Measurements from ENCODE around the gene HEXD. TPM values are rescaled to one million over a fixed set of nuclear protein-coding genes. Genes with fewer than 3 reads are reported as not detected.

Gene HEXD
- total and polyA plus RNA-seq, 2 donors (not counting 3 experiments of a cell fraction or from before 2014, with no cell fraction given), result 12.9 to 18.6 TPM

GRCh38 chr17:82389379-82389778 lies 28.8 kb upstream of the HEXD start:
- Histone ChIP-seq H3K79me2 (ENCODE audit: control insufficient read depth, insufficient read depth, low read length) (no peaks in the 10 kb centered on the region), H3K4me2 (ENCODE audit: insufficient read depth, low read length) (no peak overlapping the region), H2AFZ (ENCODE audit: low read depth, low read length) (no peak overlapping the region), H3K36me3 (ENCODE audit: control insufficient read depth in 2 of 2, extremely low read depth in 1 of 2, insufficient read depth in 2 of 2, low read length in 2 of 2) (no peaks in the 10 kb centered on the region), H3K4me3 (replicated peaks in 1 of 3; ENCODE audit: insufficient read depth in 1 of 3, low read depth in 1 of 3, low read length in 3 of 3) (no peak overlapping the region), H3K9me1 (replicated peaks; ENCODE audit: control insufficient read depth, extremely low read depth, insufficient read depth, low read length) (no peaks in the 10 kb centered on the region), H4K20me1 (replicated peaks; ENCODE audit: control insufficient read depth, extremely low read depth, insufficient read depth, low read length) (no peaks in the 10 kb centered on the region), H3K27ac (ENCODE audit: insufficient read depth, low read depth, low read length) (no peak overlapping the region), H3K9ac (replicated peaks; ENCODE audit: extremely low read depth, insufficient read depth, low read length) (no peak overlapping the region), H3K4me1 (ENCODE audit: control insufficient read depth, extremely low read depth, insufficient read depth, low read length) (no peaks in the 10 kb centered on the region), H3K27me3 (ENCODE audit: control insufficient read depth in 2 of 2, insufficient read depth in 2 of 2, low read length in 2 of 2) (no peaks in the 10 kb centered on the region), H3K9me3 (replicated peaks; ENCODE audit: control insufficient read depth, insufficient read depth, low read length) (no peaks in the 10 kb centered on the region)
- intact Hi-C loops (cut with micrococcal nuclease) (no loop called here), dilution Hi-C loops (cut with MboI; ENCODE audit: extremely low pct_ligation_motif_present, low sequenced_read_pairs) (no loop called here)
- POLR2A ChIA-PET, result no interaction called here
- no peak for DNase-seq (ENCODE audit: low read depth, low spot score)
- TF ChIP-seq JUN (IDR thresholded peaks at IDR 0.05; ENCODE audit: borderline replicate concordance, insufficient read depth, insufficient read length, low read depth) (no peak), MAX (IDR thresholded peaks at IDR 0.05; ENCODE audit: insufficient read depth, insufficient read length) (no peak), EZH2 (IDR thresholded peaks at IDR 0.05; ENCODE audit: borderline replicate concordance, low read depth, low read length, severe bottlenecking) (no peak), POLR2A (IDR thresholded peaks at IDR 0.05; ENCODE audit: low read depth, low read length) (no peak), CTCF (IDR thresholded peaks at IDR 0.05; ENCODE audit: extremely low read depth in 1 of 2, insufficient read depth in 1 of 2, low read depth in 1 of 2, low read length in 2 of 2) (no peak), MYC (IDR thresholded peaks at IDR 0.05; ENCODE audit: low read depth, low read length) (no peak), FOS (IDR thresholded peaks at IDR 0.05; ENCODE audit: borderline replicate concordance, insufficient read depth, low read length) (no peak), POLR2AphosphoS5 (IDR thresholded peaks at IDR 0.05; ENCODE audit: insufficient read depth, low read depth, low read length) (no peak), GATA2 (IDR thresholded peaks at IDR 0.05; ENCODE audit: insufficient read depth, insufficient read length, low read depth, low read length) (no peak)
- no TSS peak for BruUV-seq (replicated peaks)
- no peak for FAIRE-seq
- CTCF ChIA-PET, result no interaction called here

Data from endothelial cell of umbilical vein (primary cell).